Hepatocyte (in vitro differentiated cells): ENCODE data around the gene MECR. TPM values are rescaled to one million over a fixed set of nuclear protein-coding genes. Genes with fewer than 3 reads are reported as not detected.

Source experiments
- DNase-seq: peaks from one replicate; pipeline ENCODE4 v3.0.0-alpha.2; 2016; ENCODE audit warnings: low spot score
- H2AFZ ChIP-seq: fragments of 200-600 bp; sonication (generic); 2 replicates; pipeline ENCODE4 v1.6.0; 2016; ENCODE audit warnings: antibody characterized with exemption, mild to moderate bottlenecking
- H3K27ac ChIP-seq: fragments of 200-600 bp; sonication (generic); 2 replicates; pipeline ENCODE4 v1.5.1; 2016; ENCODE audit warnings: mild to moderate bottlenecking
- H3K27me3 ChIP-seq: fragments of 200-600 bp; sonication (generic); 2 replicates; pipeline ENCODE4 v1.6.1; 2016
- H3K36me3 ChIP-seq: fragments of 200-600 bp; sonication (generic); replicated peaks from 2 replicates; pipeline ENCODE4 v1.5.1; 2016; ENCODE audit warnings: low read depth; ENCODE audit not compliant: insufficient read depth
- H3K4me1 ChIP-seq: fragments of 200-600 bp; sonication (generic); 2 replicates; pipeline ENCODE4 v1.5.1; 2016; ENCODE audit warnings: mild to moderate bottlenecking, moderate library complexity; ENCODE audit not compliant: insufficient read depth
- H3K4me2 ChIP-seq: fragments of 200-600 bp; sonication (generic); 2 replicates; pipeline ENCODE4 v1.6.0; 2016
- H3K4me3 ChIP-seq: fragments of 200-600 bp; sonication (generic); 2 replicates; pipeline ENCODE4 v1.5.1; 2016; ENCODE audit warnings: mild to moderate bottlenecking
- H3K79me2 ChIP-seq: fragments of 200-600 bp; sonication (generic); 2 replicates; pipeline ENCODE4 v1.6.0; 2017; ENCODE audit warnings: mild to moderate bottlenecking
- H3K9me2 ChIP-seq: fragments of 200-600 bp; sonication (generic); replicated peaks from 2 replicates; pipeline ENCODE4 v1.6.0; 2017; ENCODE audit warnings: mild to moderate bottlenecking; ENCODE audit not compliant: insufficient read depth
- H3K9me3 ChIP-seq: fragments of 200-600 bp; sonication (generic); 2 replicates; pipeline ENCODE4 v1.5.1; 2016; ENCODE audit warnings: low read depth, mild to moderate bottlenecking
- H4K20me1 ChIP-seq: fragments of 200-600 bp; sonication (generic); 2 replicates; pipeline ENCODE4 v1.6.0; 2016; ENCODE audit warnings: mild to moderate bottlenecking; ENCODE audit not compliant: insufficient read depth, poor library complexity, severe bottlenecking
- CTCF ChIP-seq: fragments of 200-600 bp; sonication (generic); IDR thresholded peaks from 2 replicates; pipeline ENCODE4 v1.5.1; 2016; ENCODE audit warnings: antibody characterized with exemption, mild to moderate bottlenecking; ENCODE audit not compliant: poor library complexity
- EZH2 ChIP-seq: fragments of 200-600 bp; sonication (generic); IDR thresholded peaks from 2 replicates; pipeline ENCODE4 v1.6.1; 2016; ENCODE audit warnings: antibody characterized with exemption, mild to moderate bottlenecking, borderline replicate concordance
- EZH2phosphoT487 ChIP-seq: fragments of 200-600 bp; sonication (generic); IDR thresholded peaks from one replicate; pipeline ENCODE4 v1.6.1; 2018; ENCODE audit warnings: antibody characterized with exemption, mild to moderate bottlenecking, low read depth, moderate library complexity; ENCODE audit not compliant: unreplicated experiment, severe bottlenecking
- WGBS: methylation state at CpG from one replicate; pipeline ENCODE4 v1.1.6; 2016; ENCODE audit warnings: low lambda C conversion rate; ENCODE audit errors: missing lambda C conversion rate; 5-methylcytosine and 5-hydroxymethylcytosine counted together
- polyA plus RNA-seq: library from polyadenylated mRNA; unstranded; fragments of >200 nt; fragmentation: Nextera tagmentation; extraction: Ambion mirVana; gene quantifications from 2 replicates; pipeline ENCODE4 v1.2.1, GENCODE V29; 2016
- total RNA-seq: library from RNA; depleted of rRNA; stranded (reverse); fragments of >200 nt; gene quantifications from 2 replicates; pipeline ENCODE4 v1.2.3, GENCODE V29; 2014

The MECR gene
- total and polyA plus RNA-seq, 2 experiments from 2014 or later = 14.2 to 35.2 TPM

DNA sequence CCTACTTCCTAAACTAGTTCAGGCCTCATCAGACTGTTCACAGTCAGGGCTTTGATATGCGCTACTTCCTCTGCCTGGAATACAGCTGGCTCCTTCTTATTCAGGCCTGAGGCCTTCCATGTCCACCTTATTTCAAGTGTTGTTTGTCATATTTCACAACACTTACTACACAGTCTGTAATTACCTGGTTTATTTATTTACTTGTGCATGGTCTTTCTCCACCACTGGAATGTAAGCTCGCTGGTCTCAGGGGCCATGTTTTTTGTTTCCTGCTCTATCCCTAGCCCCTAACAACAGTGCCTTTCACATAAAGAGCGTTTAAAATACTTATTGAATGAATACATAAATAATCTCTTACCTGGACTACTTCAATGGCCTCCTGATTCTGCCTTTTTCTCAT is 44.5 kb downstream of the MECR start:
- peaks cover 13% of the 10 kb centered on the region for H3K4me1 ChIP-seq
- H3K4me2 ChIP-seq = no peak overlapping the region
- H3K79me2 ChIP-seq = peaks cover under 1% of the 10 kb centered on the region
- no peak for DNase-seq
- H3K9me3 ChIP-seq = no peaks in the 10 kb centered on the region
- peak overlapping the region; percentile 77 for H3K27ac ChIP-seq
- no peaks in the 10 kb centered on the region for H4K20me1 ChIP-seq
- no peaks in the 10 kb centered on the region for H3K27me3 ChIP-seq
- TF ChIP-seq EZH2 = no peak
- TF ChIP-seq CTCF = no peak
- TF ChIP-seq EZH2phosphoT487 = no peak
- WGBS = 66% methylated on average over 3 of the region's 3 CpGs
- H2AFZ ChIP-seq = no peak overlapping the region
- H3K36me3 ChIP-seq = no peaks in the 10 kb centered on the region
- H3K9me2 ChIP-seq = no peaks in the 10 kb centered on the region
- H3K4me3 ChIP-seq = no peak overlapping the region

- H4K20me1 ChIP-seq = peaks cover 30% of the 10 kb centered on the region
- H3K27ac ChIP-seq = no peak overlapping the region
- no peaks in the 10 kb centered on the region for H3K9me3 ChIP-seq
- DNase-seq = no peak
- H3K9me2 ChIP-seq = no peaks in the 10 kb centered on the region
- H3K4me3 ChIP-seq = no peak overlapping the region
- no peaks in the 10 kb centered on the region for H3K27me3 ChIP-seq
- 66% methylated on average over 1 of the region's 1 CpG for WGBS
- no peak overlapping the region for H3K4me2 ChIP-seq
- TF ChIP-seq EZH2 (no peak), CTCF (no peak), EZH2phosphoT487 (no peak)
- H2AFZ ChIP-seq = no peak overlapping the region
- H3K36me3 ChIP-seq = no peaks in the 10 kb centered on the region
- H3K4me1 ChIP-seq = peaks cover 27% of the 10 kb centered on the region
- H3K79me2 ChIP-seq = peaks cover 30% of the 10 kb centered on the region
These were observed 47.4 kb downstream of the MECR start for GRCh38 chr1:29183287-29183686.

DNA sequence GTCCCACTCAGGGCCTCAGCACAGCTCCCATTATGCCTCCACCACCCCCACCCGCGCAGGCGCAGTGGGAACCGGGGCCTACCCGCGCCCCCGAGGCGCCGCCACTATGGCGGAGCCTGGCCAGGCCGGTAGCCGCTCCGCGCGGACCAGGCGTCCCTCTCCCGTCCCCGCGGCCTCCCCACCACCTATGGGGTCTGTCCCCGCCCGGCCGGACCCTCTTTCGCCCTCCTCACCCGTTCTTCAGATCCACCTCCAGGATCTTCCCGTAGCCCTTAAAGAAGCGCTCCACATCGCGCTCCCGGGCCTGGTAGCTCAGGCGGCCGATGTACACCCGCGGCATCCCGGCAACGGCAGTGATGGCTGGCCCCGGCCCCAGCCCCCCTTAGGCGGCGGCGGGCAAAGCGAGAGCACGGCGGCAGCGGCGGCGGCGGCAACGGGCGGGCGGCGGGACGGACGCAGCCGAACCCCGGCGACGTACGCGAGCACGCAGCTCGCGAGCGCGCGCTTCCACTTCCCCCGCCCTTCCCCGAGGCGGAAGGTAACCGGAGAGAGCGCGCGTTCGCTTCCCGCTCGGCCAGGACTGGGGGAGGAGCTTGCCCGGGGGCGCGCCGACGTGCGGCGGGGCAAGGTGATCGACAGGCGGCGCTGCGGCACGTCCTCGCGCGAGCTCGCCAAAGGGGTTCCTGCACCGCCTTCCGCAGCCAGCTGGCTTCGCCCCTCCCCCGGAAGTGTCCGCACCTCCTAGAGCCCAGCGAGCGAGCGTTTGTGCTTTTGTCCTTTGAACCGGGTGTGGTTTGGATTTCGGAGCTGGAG is 49.1 kb downstream of the MECR start, which contains the start of gene SRSF4:
Gene SRSF4 (minus strand): TSS at position 488 of the 813 bp plus-strand sequence. CDS start 148 bp downstream, at position 340.
- peak within 1 kb of the TSS; percentile 85 for H3K4me2 ChIP-seq
- peaks cover 47% of the 10 kb centered on the region for H3K79me2 ChIP-seq
- H3K36me3 ChIP-seq = no peaks in the 10 kb centered on the region
- H3K27me3 ChIP-seq = no peaks in the 10 kb centered on the region
- H3K9me3 ChIP-seq = no peaks in the 10 kb centered on the region
- peak; percentile 99 for DNase-seq
- TF ChIP-seq EZH2 = no peak
- peak; percentile 71 for TF ChIP-seq CTCF
- TF ChIP-seq EZH2phosphoT487 = no peak
- peak within 1 kb of the TSS; percentile 100 for H3K27ac ChIP-seq
- H3K9me2 ChIP-seq = no peaks in the 10 kb centered on the region
- peak within 1 kb of the TSS; percentile 91 for H2AFZ ChIP-seq
- H4K20me1 ChIP-seq = peaks cover 46% of the 10 kb centered on the region
- under 1% methylated on average over 50 of the region's 100 CpGs for WGBS
- peaks cover 33% of the 10 kb centered on the region for H3K4me1 ChIP-seq
- H3K4me3 ChIP-seq = peak within 1 kb of the TSS; percentile 99
